Measurements from ENCODE around the gene PTBP3.

The PTBP3 gene

GRCh38 chr9:112252194-112252593 lies 81.2 kb downstream of the PTBP3 start:
- no peak overlapping the region for H3K4me3 ChIP-seq (ENCODE audit: low read length in 2 of 2)
- no peak overlapping the region for H3K27ac ChIP-seq (ENCODE audit: low read depth in 2 of 2, low read length in 2 of 2)
- no peaks in the 10 kb centered on the region for H3K27me3 ChIP-seq (ENCODE audit: control insufficient read depth in 2 of 2, insufficient read depth in 2 of 2, low read length in 2 of 2)
- no peak overlapping the region for H3K9ac ChIP-seq (ENCODE audit: low read depth in 1 of 2, low read length in 2 of 2)
- H3K4me1 ChIP-seq (ENCODE audit: control insufficient read depth in 2 of 2, insufficient read depth in 2 of 2, low read length in 2 of 2), result no peaks in the 10 kb centered on the region
- H3K36me3 ChIP-seq (ENCODE audit: control insufficient read depth in 2 of 2, insufficient read depth in 2 of 2, low read length in 2 of 2), result peaks cover 14 to 16% of the 10 kb centered on the region in 2 donors
- H3K9me3 ChIP-seq (ENCODE audit: control insufficient read depth in 2 of 2, low read length in 2 of 2), result no peaks in the 10 kb centered on the region

DNA sequence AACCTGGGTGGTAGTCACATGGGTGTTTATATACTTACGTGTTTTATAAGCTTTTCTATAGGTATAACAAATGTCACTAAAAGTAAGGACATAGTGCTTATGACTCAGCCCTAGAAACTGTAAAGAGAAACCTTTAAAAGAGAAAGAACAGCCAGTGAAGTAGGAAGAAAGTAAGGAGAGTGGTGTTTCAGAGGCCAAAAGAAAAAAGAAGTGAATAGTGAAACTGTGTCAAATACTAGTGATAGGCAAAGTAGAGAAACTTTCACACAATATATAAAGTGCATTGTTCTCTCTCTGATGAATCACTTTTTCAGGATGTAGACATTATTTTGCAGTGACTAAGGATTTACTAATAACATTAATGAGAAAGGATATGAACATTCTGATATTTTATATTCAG lies 84.1 kb downstream of the PTBP3 start:
- Histone ChIP-seq H3K4me3 (ENCODE audit: low read length in 2 of 2) (no peak overlapping the region), H3K9me3 (ENCODE audit: control insufficient read depth in 2 of 2, low read length in 2 of 2) (no peaks in the 10 kb centered on the region), H3K4me1 (ENCODE audit: control insufficient read depth in 2 of 2, insufficient read depth in 2 of 2, low read length in 2 of 2) (no peaks in the 10 kb centered on the region), H3K36me3 (ENCODE audit: control insufficient read depth in 2 of 2, insufficient read depth in 2 of 2, low read length in 2 of 2) (peaks cover 16 to 19% of the 10 kb centered on the region in 2 donors), H3K27ac (ENCODE audit: low read depth in 2 of 2, low read length in 2 of 2) (peak overlapping the region in 1 of 2 donors; percentile 41), H3K9ac (ENCODE audit: low read depth in 1 of 2, low read length in 2 of 2) (no peak overlapping the region), H3K27me3 (ENCODE audit: control insufficient read depth in 2 of 2, insufficient read depth in 2 of 2, low read length in 2 of 2) (no peaks in the 10 kb centered on the region)

GRCh38 chr9:112248722-112249121 lies 84.7 kb downstream of the PTBP3 start:
- H3K36me3 ChIP-seq (ENCODE audit: control insufficient read depth in 2 of 2, insufficient read depth in 2 of 2, low read length in 2 of 2), result peaks cover 16 to 19% of the 10 kb centered on the region in 2 donors
- H3K27ac ChIP-seq (ENCODE audit: low read depth in 2 of 2, low read length in 2 of 2), result no peak overlapping the region

DNA sequence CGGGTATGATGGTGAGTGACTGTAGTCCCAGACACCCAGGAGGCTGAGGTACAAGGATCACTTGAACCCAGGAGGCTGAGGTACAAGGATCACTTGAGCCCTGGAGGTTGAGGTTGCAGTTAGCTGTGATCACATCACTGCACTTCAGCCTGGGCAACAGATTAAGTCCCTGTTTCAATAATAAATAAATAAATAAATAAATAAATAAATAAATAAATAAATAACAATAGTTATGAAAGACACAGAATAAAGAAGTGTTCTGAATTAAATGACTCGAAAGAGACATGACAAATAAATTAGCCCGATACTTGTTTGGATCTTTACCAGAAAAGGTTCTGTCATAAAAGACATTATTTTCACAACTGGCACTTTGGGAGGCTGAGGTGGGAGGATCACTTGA lies 86.3 kb downstream of the PTBP3 start:
- H3K27me3 ChIP-seq (ENCODE audit: control insufficient read depth in 2 of 2, insufficient read depth in 2 of 2, low read length in 2 of 2), result no peaks in the 10 kb centered on the region
- no peak overlapping the region for H3K9ac ChIP-seq (ENCODE audit: low read depth in 1 of 2, low read length in 2 of 2)
- H3K9me3 ChIP-seq (ENCODE audit: control insufficient read depth in 2 of 2, low read length in 2 of 2), result no peaks in the 10 kb centered on the region
- no peak overlapping the region for H3K4me3 ChIP-seq (ENCODE audit: low read length in 2 of 2)
- H3K4me1 ChIP-seq (ENCODE audit: control insufficient read depth in 2 of 2, insufficient read depth in 2 of 2, low read length in 2 of 2), result no peaks in the 10 kb centered on the region
- no peak overlapping the region for H3K27ac ChIP-seq (ENCODE audit: low read depth in 2 of 2, low read length in 2 of 2)
- H3K36me3 ChIP-seq (ENCODE audit: control insufficient read depth in 2 of 2, insufficient read depth in 2 of 2, low read length in 2 of 2), result peaks cover 11 to 14% of the 10 kb centered on the region in 2 donors

More at GRCh38 chr9:112248722-112249121, 84.7 kb downstream of the PTBP3 start:
- Histone ChIP-seq H3K9ac (ENCODE audit: low read depth in 1 of 2, low read length in 2 of 2) (no peak overlapping the region), H3K9me3 (ENCODE audit: control insufficient read depth in 2 of 2, low read length in 2 of 2) (no peaks in the 10 kb centered on the region), H3K4me1 (ENCODE audit: control insufficient read depth in 2 of 2, insufficient read depth in 2 of 2, low read length in 2 of 2) (no peaks in the 10 kb centered on the region), H3K27me3 (ENCODE audit: control insufficient read depth in 2 of 2, insufficient read depth in 2 of 2, low read length in 2 of 2) (no peaks in the 10 kb centered on the region), H3K4me3 (ENCODE audit: low read length in 2 of 2) (no peak overlapping the region)

DNA sequence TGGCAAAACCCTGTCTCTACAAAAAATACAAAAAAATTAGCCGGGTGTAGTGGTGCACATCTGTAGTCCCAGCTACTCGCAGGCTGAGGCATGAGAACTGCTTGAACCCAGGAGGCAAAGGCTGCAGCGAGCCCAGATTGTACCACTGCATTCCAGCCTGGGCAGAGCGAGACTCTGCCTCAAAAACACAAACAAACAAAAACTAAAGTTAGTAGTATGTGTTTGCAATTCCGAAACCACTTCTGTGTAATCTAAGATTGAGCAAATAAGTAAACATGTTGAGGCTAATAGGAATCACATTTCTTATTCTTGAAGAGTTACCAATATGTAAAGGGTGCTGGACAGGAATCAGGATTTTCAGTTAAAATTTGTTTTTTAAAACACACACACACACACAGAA lies 88.3 kb downstream of the PTBP3 start:
- H3K36me3 ChIP-seq (ENCODE audit: control insufficient read depth in 2 of 2, insufficient read depth in 2 of 2, low read length in 2 of 2), result peaks cover 0 to 5% of the 10 kb centered on the region in 2 donors
- H3K9ac ChIP-seq (ENCODE audit: low read depth in 1 of 2, low read length in 2 of 2), result no peak overlapping the region
- peaks cover 0 to 3% of the 10 kb centered on the region in 2 donors for H3K4me1 ChIP-seq (ENCODE audit: control insufficient read depth in 2 of 2, insufficient read depth in 2 of 2, low read length in 2 of 2)
- H3K9me3 ChIP-seq (ENCODE audit: control insufficient read depth in 2 of 2, low read length in 2 of 2), result no peaks in the 10 kb centered on the region
- no peak overlapping the region for H3K27ac ChIP-seq (ENCODE audit: low read depth in 2 of 2, low read length in 2 of 2)
- H3K27me3 ChIP-seq (ENCODE audit: control insufficient read depth in 2 of 2, insufficient read depth in 2 of 2, low read length in 2 of 2), result no peaks in the 10 kb centered on the region
- no peak overlapping the region for H3K4me3 ChIP-seq (ENCODE audit: low read length in 2 of 2)

DNA sequence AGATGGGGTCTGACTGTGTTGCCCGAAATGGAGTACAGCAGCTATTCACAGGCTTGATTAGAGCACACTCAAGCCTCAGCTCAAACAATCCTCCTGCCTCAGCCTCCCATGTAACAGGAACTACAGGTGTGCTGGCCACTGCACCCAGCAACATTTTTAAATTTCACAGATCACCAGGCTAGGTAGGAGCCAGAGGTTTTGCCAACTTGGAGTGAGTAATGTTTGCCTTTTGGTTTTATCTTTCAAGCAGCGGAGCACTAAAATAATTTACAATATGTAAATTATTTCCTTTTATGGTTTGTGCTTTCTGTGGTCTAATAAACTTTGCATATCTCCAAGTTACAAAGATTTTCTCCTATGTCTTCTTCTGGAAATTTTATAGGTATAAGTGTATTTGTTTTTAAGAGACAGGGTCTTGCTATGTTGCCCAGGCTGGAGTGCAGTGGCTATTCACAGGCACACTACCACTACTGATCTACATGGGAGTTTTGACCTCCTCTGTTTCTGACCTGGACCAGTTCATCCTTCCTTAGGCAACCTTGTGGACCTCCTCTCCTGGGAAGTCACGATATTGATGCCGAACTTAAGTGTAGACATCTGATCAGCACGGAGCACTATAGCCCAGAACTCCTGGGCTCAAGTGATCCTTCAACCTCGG lies 91.1 kb downstream of the PTBP3 start:
- H3K27me3 ChIP-seq (ENCODE audit: control insufficient read depth in 2 of 2, insufficient read depth in 2 of 2, low read length in 2 of 2), result no peaks in the 10 kb centered on the region
- H3K27ac ChIP-seq (ENCODE audit: low read depth in 2 of 2, low read length in 2 of 2), result no peak overlapping the region
- no peak overlapping the region for H3K4me3 ChIP-seq (ENCODE audit: low read length in 2 of 2)
- peaks cover 0 to 3% of the 10 kb centered on the region in 2 donors for H3K4me1 ChIP-seq (ENCODE audit: control insufficient read depth in 2 of 2, insufficient read depth in 2 of 2, low read length in 2 of 2)
- H3K9ac ChIP-seq (ENCODE audit: low read depth in 1 of 2, low read length in 2 of 2), result no peak overlapping the region
- H3K9me3 ChIP-seq (ENCODE audit: control insufficient read depth in 2 of 2, low read length in 2 of 2), result no peaks in the 10 kb centered on the region
- H3K36me3 ChIP-seq (ENCODE audit: control insufficient read depth in 2 of 2, insufficient read depth in 2 of 2, low read length in 2 of 2), result peaks cover 0 to 5% of the 10 kb centered on the region in 2 donors

GRCh38 chr9:112241491-112241890 lies 91.9 kb downstream of the PTBP3 start:
- Histone ChIP-seq H3K27me3 (ENCODE audit: control insufficient read depth in 2 of 2, insufficient read depth in 2 of 2, low read length in 2 of 2) (no peaks in the 10 kb centered on the region), H3K4me3 (ENCODE audit: low read length in 2 of 2) (no peak overlapping the region), H3K9ac (ENCODE audit: low read depth in 1 of 2, low read length in 2 of 2) (no peak overlapping the region), H3K27ac (ENCODE audit: low read depth in 2 of 2, low read length in 2 of 2) (no peak overlapping the region), H3K4me1 (ENCODE audit: control insufficient read depth in 2 of 2, insufficient read depth in 2 of 2, low read length in 2 of 2) (peaks cover 0 to 3% of the 10 kb centered on the region in 2 donors), H3K36me3 (ENCODE audit: control insufficient read depth in 2 of 2, insufficient read depth in 2 of 2, low read length in 2 of 2) (peaks cover 0 to 5% of the 10 kb centered on the region in 2 donors), H3K9me3 (ENCODE audit: control insufficient read depth in 2 of 2, low read length in 2 of 2) (no peaks in the 10 kb centered on the region)

DNA sequence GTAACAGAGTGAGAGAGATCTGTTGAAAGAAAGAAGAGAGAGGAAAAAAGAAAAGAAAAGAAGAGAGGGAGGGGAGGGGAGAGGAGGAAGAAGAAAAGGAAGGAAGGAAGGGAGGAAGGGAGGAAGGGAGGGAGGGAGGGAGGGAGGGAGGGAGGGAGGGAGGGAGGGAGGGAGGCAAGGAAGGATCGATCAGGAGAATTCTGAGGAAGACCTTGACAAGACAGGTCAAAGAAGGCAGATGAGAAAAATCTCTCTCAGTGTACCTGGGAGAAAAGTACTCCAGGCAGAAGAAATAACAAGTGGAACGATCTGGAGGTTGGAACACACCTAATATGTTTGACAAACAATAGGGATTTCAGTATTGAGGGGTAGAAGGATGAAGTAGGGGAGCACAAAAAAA lies 93.7 kb downstream of the PTBP3 start:
- Histone ChIP-seq H3K4me3 (ENCODE audit: low read length in 2 of 2) (no peak overlapping the region), H3K27me3 (ENCODE audit: control insufficient read depth in 2 of 2, insufficient read depth in 2 of 2, low read length in 2 of 2) (no peaks in the 10 kb centered on the region), H3K9ac (ENCODE audit: low read depth in 1 of 2, low read length in 2 of 2) (no peak overlapping the region), H3K9me3 (ENCODE audit: control insufficient read depth in 2 of 2, low read length in 2 of 2) (no peaks in the 10 kb centered on the region), H3K36me3 (ENCODE audit: control insufficient read depth in 2 of 2, insufficient read depth in 2 of 2, low read length in 2 of 2) (no peaks in the 10 kb centered on the region), H3K4me1 (ENCODE audit: control insufficient read depth in 2 of 2, insufficient read depth in 2 of 2, low read length in 2 of 2) (peaks cover under 1 to 11% of the 10 kb centered on the region in 2 donors), H3K27ac (ENCODE audit: low read depth in 2 of 2, low read length in 2 of 2) (no peak overlapping the region)

DNA sequence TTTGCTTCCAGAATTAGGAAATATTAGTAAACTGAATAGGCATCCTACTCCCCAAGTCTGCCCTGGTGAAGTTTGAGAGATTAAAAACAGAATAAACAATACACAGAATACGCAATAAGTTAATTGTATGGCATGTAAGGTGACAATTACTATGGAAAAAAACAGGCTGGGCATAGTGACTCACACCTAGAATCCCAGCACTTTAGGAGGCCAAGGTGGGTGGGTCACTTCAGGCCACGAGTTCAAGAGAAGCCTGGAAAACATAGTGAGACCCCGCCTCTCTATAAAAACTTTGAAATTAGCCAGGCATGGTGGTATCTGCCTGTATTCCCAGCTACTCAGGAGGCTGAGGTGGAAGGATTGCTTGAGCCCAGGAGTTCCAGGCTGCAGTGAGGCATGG lies 94.1 kb downstream of the PTBP3 start:
- no peaks in the 10 kb centered on the region for H3K9me3 ChIP-seq (ENCODE audit: control insufficient read depth in 2 of 2, low read length in 2 of 2)
- no peaks in the 10 kb centered on the region for H3K27me3 ChIP-seq (ENCODE audit: control insufficient read depth in 2 of 2, insufficient read depth in 2 of 2, low read length in 2 of 2)
- no peak overlapping the region for H3K27ac ChIP-seq (ENCODE audit: low read depth in 2 of 2, low read length in 2 of 2)
- no peaks in the 10 kb centered on the region for H3K36me3 ChIP-seq (ENCODE audit: control insufficient read depth in 2 of 2, insufficient read depth in 2 of 2, low read length in 2 of 2)
- peaks cover 3 to 11% of the 10 kb centered on the region in 2 donors for H3K4me1 ChIP-seq (ENCODE audit: control insufficient read depth in 2 of 2, insufficient read depth in 2 of 2, low read length in 2 of 2)
- H3K4me3 ChIP-seq (ENCODE audit: low read length in 2 of 2), result no peak overlapping the region
- H3K9ac ChIP-seq (ENCODE audit: low read depth in 1 of 2, low read length in 2 of 2), result no peak overlapping the region

GRCh38 chr9:112234779-112235178 lies 98.6 kb downstream of the PTBP3 start:
- peaks cover 3 to 11% of the 10 kb centered on the region in 2 donors for H3K36me3 ChIP-seq (ENCODE audit: control insufficient read depth in 2 of 2, insufficient read depth in 2 of 2, low read length in 2 of 2)
- H3K9ac ChIP-seq (ENCODE audit: low read depth in 1 of 2, low read length in 2 of 2), result no peak overlapping the region

More at GRCh38 chr9:112234779-112235178, 98.6 kb downstream of the PTBP3 start:
- no peaks in the 10 kb centered on the region for H3K27me3 ChIP-seq (ENCODE audit: control insufficient read depth in 2 of 2, insufficient read depth in 2 of 2, low read length in 2 of 2)
- no peaks in the 10 kb centered on the region for H3K9me3 ChIP-seq (ENCODE audit: control insufficient read depth in 2 of 2, low read length in 2 of 2)
- H3K4me3 ChIP-seq (ENCODE audit: low read length in 2 of 2), result no peak overlapping the region
- H3K4me1 ChIP-seq (ENCODE audit: control insufficient read depth in 2 of 2, insufficient read depth in 2 of 2, low read length in 2 of 2), result peaks cover 3 to 8% of the 10 kb centered on the region in 2 donors
- H3K27ac ChIP-seq (ENCODE audit: low read depth in 2 of 2, low read length in 2 of 2), result no peak overlapping the region
